Measurements from ENCODE around the gene ADGRD2.

- no peak for TF ChIP-seq POLR2A (IDR thresholded peaks at IDR 0.05; ENCODE audit: low read length)
- TF ChIP-seq REST (IDR thresholded peaks at IDR 0.05), result no peak
Measured at GRCh38 chr9:124470306-124470705, 20.1 kb downstream of the ADGRD2 start.
